H1 (cell line): ENCODE results near the gene ZPBP. TPM values are rescaled to one million over a fixed set of nuclear protein-coding genes. Genes with fewer than 3 reads are reported as not detected.

Experiments used
- CTCF ChIA-PET: fragments of 300-600 bp; sonication (Branson Sonifier 250); formaldehyde crosslinking; loops from one replicate; lab custom pipeline; 2021; ENCODE audit not compliant: partially characterized antibody; lab: Charles Lee
- POLR2A ChIA-PET: fragments of 300-600 bp; sonication (Branson Sonifier 250); formaldehyde crosslinking; loops from one replicate; lab custom pipeline; 2021; ENCODE audit warnings: inconsistent platforms; ENCODE audit not compliant: partially characterized antibody; lab: Charles Lee
- DNase-seq, 2 experiments: peaks; one replicate each; pipeline versions ENCODE4 v3.0.0 to v3.0.0-alpha.2; 2010 to 2022; ENCODE audit warnings: low spot score in 2 of 2, low read depth in 1 of 2, mixed read lengths in 1 of 2
- FAIRE-seq: peaks from 2 replicates; lab custom pipeline; 2011; peaks lifted over from hg19 to GRCh38; lab: Jason Lieb, UNC
- H2AFZ ChIP-seq: 2 replicates; pipeline ENCODE4 v1.8.1; 2012; ENCODE audit warnings: low read length, inconsistent platforms
- H2AK5ac ChIP-seq: 2 replicates; pipeline ENCODE4 v1.6.1; 2013; ENCODE audit warnings: low read depth, low read length
- H2BK120ac ChIP-seq: replicated peaks from 2 replicates; pipeline ENCODE3; 2013; ENCODE audit warnings: low read depth, low read length, inconsistent platforms
- H2BK12ac ChIP-seq: 2 replicates; pipeline ENCODE4 v1.6.1; 2013; ENCODE audit warnings: low read depth, low read length
- H2BK15ac ChIP-seq: 2 replicates; pipeline ENCODE4 v1.6.1; 2013; ENCODE audit warnings: low read length
- H2BK20ac ChIP-seq: 2 replicates; pipeline ENCODE4 v1.6.1; 2013; ENCODE audit warnings: low read length
- H2BK5ac ChIP-seq: 2 replicates; pipeline ENCODE4 v1.6.1; 2013; ENCODE audit warnings: low read depth, low read length
- H3K14ac ChIP-seq: 2 replicates; pipeline ENCODE4 v1.6.1; 2013; ENCODE audit warnings: inconsistent platforms; ENCODE audit not compliant: insufficient read length
- H3K18ac ChIP-seq: 2 replicates; pipeline ENCODE4 v1.6.1; 2013; ENCODE audit warnings: low read length; ENCODE audit errors: extremely low read depth
- H3K23ac ChIP-seq: 2 replicates; pipeline ENCODE4 v1.6.1; 2013; ENCODE audit warnings: inconsistent platforms; ENCODE audit not compliant: insufficient read length
- H3K23me2 ChIP-seq: 2 replicates; pipeline ENCODE4 v1.6.1; 2013; ENCODE audit warnings: low read depth, low read length
- H3K27ac ChIP-seq: 2 replicates; pipeline ENCODE4 v1.6.1; 2011; ENCODE audit warnings: low read depth, low read length, inconsistent platforms
- H3K27me3 ChIP-seq, 4 experiments: replicated peaks in 1 of 4; 1 replicate in 1 of 4; 2 replicates in 3 of 4; pipeline versions ENCODE4 v1.6.1 to v1.8.1; 2011 to 2013; ENCODE audit warnings: low read length in 3 of 4, mild to moderate bottlenecking in 3 of 4, inconsistent platforms in 2 of 4, mixed read lengths in 2 of 4, moderate library complexity in 1 of 4; ENCODE audit not compliant: control insufficient read depth in 3 of 4, insufficient read depth in 3 of 4; ENCODE audit errors: extremely low read depth in 1 of 4
- H3K36me3 ChIP-seq, 4 experiments: 2 replicates each; pipeline versions ENCODE4 v1.6.1 to v1.8.1; 2011 to 2013; ENCODE audit warnings: mild to moderate bottlenecking in 4 of 4, low read length in 3 of 4, moderate library complexity in 2 of 4, control low read depth in 1 of 4, inconsistent platforms in 1 of 4; ENCODE audit not compliant: insufficient read depth in 4 of 4, control insufficient read depth in 2 of 4
- H3K4ac ChIP-seq: replicated peaks from 2 replicates; pipeline ENCODE3; 2013; ENCODE audit warnings: low read length, low read depth, mixed read lengths, inconsistent platforms; ENCODE audit not compliant: insufficient read length
- H3K4me1 ChIP-seq, 4 experiments: replicated peaks in 1 of 4; 1 replicate in 1 of 4; 2 replicates in 3 of 4; pipeline versions ENCODE4 v1.6.1 to v1.8.1; 2011 to 2013; ENCODE audit warnings: low read length in 3 of 4, inconsistent platforms in 2 of 4, mixed read lengths in 1 of 4; ENCODE audit not compliant: insufficient read depth in 4 of 4, control insufficient read depth in 3 of 4
- H3K4me2 ChIP-seq, 2 experiments: 2 replicates each; pipeline versions ENCODE4 v1.6.1 to v1.8.1; 2011 to 2013; ENCODE audit warnings: low read depth in 2 of 2, low read length in 2 of 2, control low read depth in 1 of 2, inconsistent platforms in 1 of 2, mild to moderate bottlenecking in 1 of 2; ENCODE audit not compliant: insufficient read depth in 1 of 2
- H3K4me3 ChIP-seq, 4 experiments: fragments of 200-600, 300-600 bp in 1 of 4; sonication (generic), shearing (Covaris generic), sonication (Bioruptor Twin) in 1 of 4; 2 replicates each; pipeline versions ENCODE4 v1.5.1 to v1.8.1; 2011 to 2016; ENCODE audit warnings: low read length in 4 of 4, low read depth in 3 of 4, control low read depth in 2 of 4, inconsistent platforms in 2 of 4, mild to moderate bottlenecking in 2 of 4, mixed read lengths in 1 of 4, moderate library complexity in 1 of 4; ENCODE audit not compliant: insufficient read depth in 2 of 4; ENCODE audit errors: extremely low read depth in 1 of 4
- H3K56ac ChIP-seq: replicated peaks from 2 replicates; pipeline ENCODE3; 2013; ENCODE audit warnings: low read depth, mild to moderate bottlenecking, mixed read lengths, low read length, inconsistent platforms; ENCODE audit not compliant: insufficient read length
- H3K79me1 ChIP-seq: 2 replicates; pipeline ENCODE4 v1.6.1; 2013; ENCODE audit warnings: low read depth, low read length, control low read depth
- H3K79me2 ChIP-seq, 2 experiments: 2 replicates each; pipeline versions ENCODE4 v1.6.1 to v1.8.1; 2012 to 2013; ENCODE audit warnings: low read length in 2 of 2, mild to moderate bottlenecking in 2 of 2, inconsistent platforms in 1 of 2; ENCODE audit not compliant: insufficient read depth in 2 of 2, control insufficient read depth in 1 of 2
- H3K9ac ChIP-seq, 4 experiments: replicated peaks in 1 of 4; 1 replicate in 1 of 4; 2 replicates in 3 of 4; pipeline versions ENCODE4 v1.6.1 to v1.8.1; 2011 to 2013; ENCODE audit warnings: low read depth in 3 of 4, low read length in 3 of 4, control low read depth in 2 of 4, mild to moderate bottlenecking in 2 of 4, moderate library complexity in 2 of 4, inconsistent platforms in 1 of 4; ENCODE audit errors: extremely low read depth in 1 of 4
- H3K9me3 ChIP-seq, 2 experiments: 2 replicates each; pipeline versions ENCODE4 v1.6.1 to v1.8.1; 2012 to 2013; ENCODE audit warnings: mild to moderate bottlenecking in 2 of 2, moderate library complexity in 2 of 2, control low read depth in 1 of 2, inconsistent platforms in 1 of 2, low read depth in 1 of 2, low read length in 1 of 2, mixed read lengths in 1 of 2; ENCODE audit not compliant: insufficient read depth in 2 of 2
- H4K20me1 ChIP-seq, 2 experiments: replicated peaks in 1 of 2; 2 replicates each; pipeline versions ENCODE3 to v1.8.1; 2011 to 2013; ENCODE audit warnings: inconsistent platforms in 2 of 2, low read length in 2 of 2, mild to moderate bottlenecking in 1 of 2; ENCODE audit not compliant: insufficient read depth in 2 of 2, control insufficient read depth in 1 of 2
- H4K5ac ChIP-seq: 2 replicates; pipeline ENCODE4 v1.6.1; 2013; ENCODE audit warnings: low read length, low read depth, mixed read lengths, inconsistent platforms; ENCODE audit not compliant: insufficient read length
- H4K8ac ChIP-seq: 2 replicates; pipeline ENCODE4 v1.8.0; 2013; ENCODE audit warnings: mild to moderate bottlenecking, moderate library complexity, low read length, inconsistent platforms; ENCODE audit not compliant: insufficient read depth; ENCODE audit errors: extremely low read depth
- H4K91ac ChIP-seq: replicated peaks from 2 replicates; pipeline ENCODE3; 2013; ENCODE audit warnings: low read length, mixed read lengths, inconsistent platforms; ENCODE audit not compliant: insufficient read length
- ATF3 ChIP-seq: IDR thresholded peaks from 2 replicates; pipeline ENCODE4 v1.6.1; 2011; ENCODE audit warnings: low read depth, mild to moderate bottlenecking, low read length; ENCODE audit not compliant: insufficient read depth
- E2F6 ChIP-seq: IDR thresholded peaks from 2 replicates; pipeline ENCODE4 v1.6.1; 2012; ENCODE audit warnings: inconsistent platforms
- GTF2F1 ChIP-seq: IDR thresholded peaks from 2 replicates; pipeline ENCODE4 v1.6.1; 2012; ENCODE audit warnings: low read depth, low read length, improper control_type of control experiment, borderline replicate concordance
- JUN ChIP-seq: IDR thresholded peaks from 2 replicates; pipeline ENCODE4 v1.6.1; 2011; ENCODE audit warnings: low read depth, mild to moderate bottlenecking, improper control_type of control experiment, low read length
- KDM4A ChIP-seq: IDR thresholded peaks from one replicate; pipeline ENCODE4 v1.7.1; 2012; ENCODE audit warnings: low read depth, mild to moderate bottlenecking, moderate library complexity, low read length, inconsistent platforms; ENCODE audit not compliant: severe bottlenecking
- NRF1 ChIP-seq: IDR thresholded peaks from 2 replicates; pipeline ENCODE4 v1.6.1; 2011; ENCODE audit warnings: mild to moderate bottlenecking, low read depth, low read length, improper control_type of control experiment
- PHF8 ChIP-seq: fragments of 200-600 bp; sonication (generic); conservative IDR thresholded peaks from 2 replicates; pipeline ENCODE4 v1.7.1; 2012; ENCODE audit warnings: low read depth, mild to moderate bottlenecking, inconsistent platforms, low read length, moderate library complexity
- RAD21 ChIP-seq, 2 experiments: IDR thresholded peaks in 1 of 2; conservative IDR thresholded peaks in 1 of 2; 2 replicates each; pipeline ENCODE4 v1.6.1; 2011; ENCODE audit warnings: low read depth in 2 of 2, low read length in 2 of 2, improper control_type of control experiment in 1 of 2, inconsistent platforms in 1 of 2, mild to moderate bottlenecking in 1 of 2, moderate library complexity in 1 of 2
- RBBP5 ChIP-seq: IDR thresholded peaks from 2 replicates; pipeline ENCODE4 v1.7.1; 2012; ENCODE audit warnings: low read depth, mild to moderate bottlenecking, inconsistent platforms, low read length, moderate library complexity, borderline replicate concordance
- RFX5 ChIP-seq: IDR thresholded peaks from 2 replicates; pipeline ENCODE4 v1.6.1; 2011; ENCODE audit warnings: low read depth, low read length, improper control_type of control experiment, borderline replicate concordance
- SAP30 ChIP-seq: fragments of 300-600 bp; sonication (generic); IDR thresholded peaks from 2 replicates; pipeline ENCODE4 v1.7.1; 2012; ENCODE audit warnings: low read length, moderate library complexity, mild to moderate bottlenecking, inconsistent platforms; ENCODE audit not compliant: insufficient read depth, insufficient replicate concordance
- SP2 ChIP-seq: IDR thresholded peaks from 2 replicates; pipeline ENCODE4 v1.6.1; 2012; ENCODE audit warnings: mild to moderate bottlenecking, low read length, inconsistent platforms
- WGBS, 2 experiments: shearing (Covaris generic) in 1 of 2; methylation state at CpG; one replicate each; pipeline versions ENCODE4 v1.1.6 to v1.1.7; 2013 to 2015; ENCODE audit warnings: low lambda C conversion rate in 2 of 2, mixed read lengths in 2 of 2, inconsistent platforms in 1 of 2, low coverage in 1 of 2, missing lambda C conversion rate in 1 of 2; ENCODE audit not compliant: insufficient replicate concordance in 2 of 2, insufficient coverage in 1 of 2, insufficient read length in 1 of 2; ENCODE audit errors: extremely low coverage in 1 of 2, missing lambda C conversion rate in 1 of 2; 5-methylcytosine and 5-hydroxymethylcytosine counted together
- polyA plus RNA-seq, 7 experiments: library from polyadenylated mRNA; depleted of rRNA in 3 of 7; stranded (reverse) in 5 of 7; unstranded in 2 of 7; fragments of >200 nt in 5 of 7; fragments of 200-250 nt in 2 of 7; gene quantifications; 1 replicate in 5 of 7; 2 replicates in 1 of 7; 4 replicates in 1 of 7; pipeline versions ENCODE4 v1.2.1 to v1.2.3, GENCODE V29; 2011 to 2013; ENCODE audit warnings: missing spikeins in 2 of 7, mixed read lengths in 2 of 7
- total RNA-seq: library from RNA; stranded (reverse); fragmentation: NEBNext Ultra II Directional; extraction: Animal tissue kit (Norgen Biotek cat#: 25700); gene quantifications from 2 replicates; pipeline ENCODE4 v1.2.1, GENCODE V29; 2021

ZPBP gene
- total and polyA plus RNA-seq, 2 of the 8 experiments (the other 6 are each of a cell fraction or from before 2014, with no cell fraction given) = not detected

GRCh38 chr7:49892481-49892880, 200.6 kb downstream of the ZPBP start:
- H3K9ac ChIP-seq = no peak overlapping the region

More at GRCh38 chr7:49892481-49892880, 200.6 kb downstream of the ZPBP start:
- peaks cover 0 to 3% (median 0%) of the 10 kb centered on the region in 4 experiments; a peak in 1 of 7 replicates for H3K4me1 ChIP-seq
- no peak overlapping the region for H3K4me3 ChIP-seq
- no peak overlapping the region for H3K56ac ChIP-seq
- ChIA-PET CTCF (no interaction called here), POLR2A (no interaction called here)
- no peak overlapping the region for H3K14ac ChIP-seq
- no peaks in the 10 kb centered on the region for H3K27me3 ChIP-seq
- H2BK120ac ChIP-seq = no peak overlapping the region
- no peak overlapping the region for H3K27ac ChIP-seq
- no peak overlapping the region for H4K91ac ChIP-seq
- no peak overlapping the region for H3K4ac ChIP-seq
- no peak overlapping the region for H3K18ac ChIP-seq
- no peak overlapping the region for H2AK5ac ChIP-seq
- H2BK15ac ChIP-seq = no peak overlapping the region
- no peaks in the 10 kb centered on the region for H4K20me1 ChIP-seq
- no peaks in the 10 kb centered on the region for H3K79me2 ChIP-seq
- FAIRE-seq (no peak), DNase-seq (no peak)
- H4K8ac ChIP-seq = no peak overlapping the region
- no peak overlapping the region for H4K5ac ChIP-seq
- H3K23me2 ChIP-seq = no peaks in the 10 kb centered on the region
- H3K4me2 ChIP-seq = no peak overlapping the region
- H2AFZ ChIP-seq = no peak overlapping the region
- peaks cover 0 to 2% of the 10 kb centered on the region in 2 experiments; a peak in 1 of 4 replicates for H3K9me3 ChIP-seq
- H2BK20ac ChIP-seq = no peak overlapping the region
- no peak overlapping the region for H2BK5ac ChIP-seq
- H2BK12ac ChIP-seq = no peak overlapping the region
- no peak overlapping the region for H3K23ac ChIP-seq
- no peaks in the 10 kb centered on the region for H3K36me3 ChIP-seq
- 90% methylated on average over 2 of the region's 2 CpGs; no CpG with 5 or more reads in 1 of the 2 experiments for WGBS, 2 experiments
- no peaks in the 10 kb centered on the region for H3K79me1 ChIP-seq
- TF ChIP-seq ATF3 (no peak), KDM4A (no peak), SAP30 (no peak), PHF8 (no peak), RAD21 (IDR thresholded peaks at IDR 0.05 in 1 of 2, conservative IDR thresholded peaks at IDR 0.05 in 1 of 2; ENCODE audit: low read depth in 2 of 2, low read length in 2 of 2) (no peak), E2F6 (no peak), RFX5 (no peak), RBBP5 (no peak), GTF2F1 (no peak), NRF1 (no peak), JUN (no peak), SP2 (no peak)
